Measurements from ENCODE around the gene BPGM.
A peak's percentile ranks its signal among the peaks of the same experiment; 100 is the strongest.
"Not testable (repeated sequence)": the region's sequence is repeated elsewhere in the genome, so short reads cannot be mapped to it uniquely, and the experiment has no call there.

The BPGM gene

DNA sequence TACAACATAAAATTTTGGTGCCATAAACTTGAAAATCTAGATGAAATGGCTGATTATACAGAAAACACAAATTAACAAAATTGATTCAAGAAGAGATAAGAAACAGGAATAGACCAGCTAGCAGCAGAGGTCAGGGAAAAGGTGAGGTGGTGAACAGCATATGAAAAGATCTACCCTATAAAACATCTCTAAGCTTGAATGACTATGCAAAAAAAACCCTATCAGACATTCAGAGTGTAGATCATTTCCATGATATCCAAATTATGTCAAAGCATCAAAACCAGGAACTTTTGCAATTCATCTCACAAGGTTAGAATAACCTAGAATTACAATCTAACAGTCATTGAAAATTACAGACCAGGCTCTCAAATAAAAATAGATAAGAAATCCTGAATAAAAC lies 14.6 kb upstream of the BPGM start:
- DNase-seq (ENCODE audit: low spot score), result no peak

DNA sequence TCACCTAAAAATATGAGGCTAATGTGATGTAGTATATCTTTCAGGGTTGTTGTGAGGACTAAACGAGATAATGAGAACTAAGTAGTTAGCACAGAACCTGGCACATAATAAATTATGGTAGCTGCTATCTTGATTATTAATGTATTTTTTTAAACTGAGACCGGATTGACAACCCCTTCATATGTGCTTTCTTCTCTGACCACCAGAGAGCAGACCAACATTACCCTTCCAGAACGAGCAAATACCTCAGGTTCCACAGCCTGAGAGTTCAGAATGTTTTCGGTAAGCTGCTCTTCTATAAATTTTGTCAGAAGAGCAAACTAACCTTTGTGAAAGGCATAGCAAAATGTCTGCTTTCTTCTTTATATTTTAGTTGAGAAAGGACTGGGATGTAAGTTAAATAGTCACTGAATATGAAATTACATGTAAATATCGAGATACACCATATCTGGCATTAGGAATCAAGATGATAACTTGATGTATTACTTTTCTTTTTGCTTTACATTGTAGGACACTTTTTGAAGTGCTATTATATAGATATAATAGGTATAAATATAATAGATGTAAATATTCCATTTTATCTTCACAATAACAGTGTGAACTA lies 13.6 kb upstream of the BPGM start:
- DNase-seq (ENCODE audit: low spot score), result peak; percentile 63

DNA sequence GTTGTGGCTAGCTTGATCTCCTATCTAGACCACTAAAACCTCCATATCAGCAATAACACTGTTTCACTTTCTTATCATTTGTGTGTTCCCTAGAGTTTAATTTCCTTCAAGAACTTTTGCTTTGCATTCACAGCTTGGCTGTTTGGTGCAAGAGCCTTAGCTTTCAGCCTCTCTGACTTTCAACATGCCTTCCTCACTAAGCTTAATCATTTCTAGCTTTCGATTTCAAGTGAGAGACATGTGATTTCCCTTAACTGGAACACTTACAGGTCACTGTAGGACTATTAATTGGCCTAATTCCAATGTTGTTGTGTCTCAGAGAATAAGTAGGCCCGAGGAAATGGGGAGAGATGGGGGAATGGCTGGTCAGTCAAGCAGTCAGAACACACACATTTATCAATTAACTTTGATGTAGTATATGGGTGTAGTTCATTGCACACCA lies 10.6 kb upstream of the BPGM start:
- no peak for DNase-seq (ENCODE audit: low spot score)

DNA sequence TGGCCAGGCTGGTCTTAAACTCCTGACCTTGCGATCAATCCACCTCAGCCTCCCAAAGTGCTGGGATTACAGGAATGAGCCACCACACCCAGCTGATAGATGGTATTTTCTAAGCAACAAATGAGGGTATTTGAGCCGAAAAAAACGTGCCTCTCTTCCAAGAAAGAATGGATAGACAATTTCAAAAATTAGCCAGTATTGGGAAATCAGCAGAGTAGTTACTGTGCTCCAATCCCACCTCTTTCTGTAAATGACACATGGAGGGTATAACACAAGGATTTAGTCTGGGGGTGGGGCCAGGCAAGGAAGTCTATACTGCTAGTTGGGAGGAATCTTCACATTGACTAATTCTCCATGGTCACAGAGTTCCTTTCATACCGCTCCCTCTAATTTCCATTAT lies 9.2 kb upstream of the BPGM start:
- DNase-seq (ENCODE audit: low spot score), result no peak

GRCh38 chr7:134637934-134638719 lies 8.5 kb upstream of the BPGM start:
- DNase-seq (ENCODE audit: low spot score), result no peak

- no peak for DNase-seq (ENCODE audit: low spot score)
These were observed 7.6 kb upstream of the BPGM start for GRCh38 chr7:134639061-134639460.

DNA sequence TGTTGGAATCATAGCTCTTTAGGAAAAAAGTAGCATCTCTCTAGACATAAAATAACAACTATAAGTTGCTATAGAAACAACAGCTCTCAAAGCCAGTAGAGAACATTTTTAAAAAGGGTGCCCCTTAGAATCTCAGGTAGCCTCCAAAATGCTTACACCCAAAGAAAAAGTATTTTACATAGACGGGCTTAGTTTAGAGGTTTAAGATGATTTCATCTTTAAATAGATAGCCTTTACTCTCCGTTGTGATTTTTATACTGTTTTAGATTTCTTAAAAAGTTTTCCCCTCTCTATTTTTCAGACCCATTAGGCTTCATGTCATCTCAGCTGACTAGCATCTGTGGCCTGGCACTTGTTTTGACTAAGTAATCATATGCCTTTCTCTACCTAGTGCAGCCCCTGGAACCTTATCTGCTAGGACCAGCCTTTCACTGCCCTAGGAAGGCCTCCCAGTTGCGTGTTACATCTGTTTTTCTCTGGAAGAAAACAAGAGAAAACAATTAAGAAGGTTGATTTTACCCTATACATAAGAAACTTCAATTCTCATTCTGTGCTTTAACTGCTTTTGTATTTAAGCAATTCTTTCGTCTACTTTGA lies 6.9 kb upstream of the BPGM start:
- no peak for DNase-seq (ENCODE audit: low spot score)

- no peak for DNase-seq (ENCODE audit: low spot score)
These were observed 5.6 kb upstream of the BPGM start for GRCh38 chr7:134640842-134641715.

DNA sequence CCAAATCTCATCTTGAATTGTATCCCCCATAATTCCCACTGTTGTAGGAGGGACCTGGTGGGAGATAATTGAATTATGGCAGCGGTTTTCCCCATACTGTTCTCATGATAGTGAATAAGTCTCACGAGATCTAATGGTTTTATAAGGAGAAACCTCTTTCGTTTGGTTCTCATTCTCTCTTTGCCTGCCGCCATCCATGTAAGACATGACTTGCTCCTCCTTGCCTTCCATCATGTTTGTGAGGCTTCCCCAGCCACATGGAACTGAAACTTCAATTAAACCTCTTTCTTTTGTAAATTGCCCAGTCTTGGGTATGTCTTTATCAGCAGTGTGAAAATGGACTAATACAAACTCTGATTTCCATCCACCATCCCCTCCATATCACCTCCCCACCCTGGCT lies 4.7 kb upstream of the BPGM start:
- not testable (repeated sequence) for DNase-seq (ENCODE audit: low spot score)

DNA sequence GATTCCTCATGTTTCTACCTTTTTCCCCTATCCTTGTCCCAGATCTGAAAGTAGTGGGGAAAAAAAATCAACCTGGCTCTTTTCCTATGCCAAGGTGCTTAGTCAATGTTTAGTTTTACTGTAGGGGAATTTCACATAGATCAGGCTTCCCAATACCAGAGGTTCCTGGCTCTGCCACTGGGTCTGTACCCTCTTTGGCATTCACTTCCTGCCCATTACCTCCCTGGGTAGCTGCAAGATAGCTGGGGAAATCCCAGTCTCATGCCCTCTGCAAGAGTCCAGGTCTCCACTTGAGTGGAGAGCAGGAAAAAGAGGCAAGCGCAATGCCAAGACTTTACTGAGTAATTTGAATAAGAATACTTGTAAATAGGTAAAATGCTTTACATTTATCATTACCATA lies 3.5 kb upstream of the BPGM start:
- DNase-seq (ENCODE audit: low spot score), result no peak

DNA sequence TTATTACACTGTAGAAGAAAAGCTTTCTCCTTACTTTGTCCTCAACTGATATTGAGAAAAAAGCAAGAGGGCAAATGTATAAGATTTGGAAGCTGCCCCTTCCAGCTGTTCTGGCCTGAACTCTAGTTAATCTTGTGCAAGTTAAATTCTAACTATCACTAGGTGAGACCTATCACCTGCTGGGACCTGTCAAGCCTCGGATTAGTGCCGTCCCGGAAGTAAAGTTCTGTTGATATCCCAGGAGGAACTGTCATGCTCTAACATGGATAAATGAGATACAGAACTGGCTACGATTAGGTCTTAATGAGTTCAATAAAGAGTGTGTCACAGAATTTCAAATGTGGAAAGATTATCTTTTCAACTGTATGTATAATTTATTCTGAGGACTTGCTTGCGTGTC lies 1.2 kb upstream of the BPGM start:
- no peak for DNase-seq (ENCODE audit: low spot score)

GRCh38 chr7:134645935-134646334 lies 718 bp upstream of the BPGM start:
- peak; percentile 24 for DNase-seq (ENCODE audit: low spot score)

DNA sequence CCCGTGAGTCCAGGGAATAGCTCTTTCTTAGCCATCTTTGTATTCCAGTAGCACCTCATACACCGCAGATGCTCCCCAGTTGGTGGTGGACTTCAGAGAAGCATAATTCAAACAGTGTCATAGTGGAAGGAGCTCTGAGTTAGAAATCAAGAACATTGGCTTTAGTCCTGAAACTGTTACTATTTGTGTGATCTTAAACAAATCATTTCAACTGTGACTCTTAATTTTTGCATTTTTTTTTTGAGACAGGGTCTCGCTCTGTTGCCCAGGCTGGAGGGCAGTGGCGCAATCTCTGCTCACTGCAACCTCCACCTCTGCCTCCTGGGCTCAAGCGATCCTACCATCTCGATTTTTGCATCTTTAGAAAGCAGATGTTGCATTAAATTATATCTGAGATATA lies 1.8 kb downstream of the BPGM start:
- no peak for DNase-seq (ENCODE audit: low spot score)

DNA sequence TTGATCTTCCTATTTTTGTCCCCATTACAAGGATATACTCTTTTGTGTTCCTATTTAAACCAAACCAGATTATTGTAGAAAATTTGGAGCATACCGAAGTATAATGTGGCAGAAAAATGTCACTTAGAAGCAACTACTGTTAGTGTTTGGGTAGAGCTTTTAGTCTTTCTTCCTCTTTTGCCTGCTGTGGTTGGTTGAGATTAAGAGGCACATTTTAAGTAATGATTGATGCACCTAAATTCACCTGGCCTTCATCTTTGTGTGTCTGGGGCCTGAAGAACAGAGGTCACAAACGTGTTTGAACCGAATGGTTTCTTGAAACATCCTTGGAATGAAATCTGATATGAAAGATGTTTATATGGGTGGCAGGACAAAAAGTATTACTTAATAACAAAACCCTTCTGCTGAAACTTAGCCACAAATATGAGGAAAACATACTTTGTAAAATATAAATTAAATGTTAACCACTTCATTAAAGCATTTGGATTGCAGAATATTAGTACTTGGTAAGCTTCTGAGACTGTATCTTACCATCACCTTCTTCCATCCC lies 2.6 kb downstream of the BPGM start:
- no peak for DNase-seq (ENCODE audit: low spot score)

DNA sequence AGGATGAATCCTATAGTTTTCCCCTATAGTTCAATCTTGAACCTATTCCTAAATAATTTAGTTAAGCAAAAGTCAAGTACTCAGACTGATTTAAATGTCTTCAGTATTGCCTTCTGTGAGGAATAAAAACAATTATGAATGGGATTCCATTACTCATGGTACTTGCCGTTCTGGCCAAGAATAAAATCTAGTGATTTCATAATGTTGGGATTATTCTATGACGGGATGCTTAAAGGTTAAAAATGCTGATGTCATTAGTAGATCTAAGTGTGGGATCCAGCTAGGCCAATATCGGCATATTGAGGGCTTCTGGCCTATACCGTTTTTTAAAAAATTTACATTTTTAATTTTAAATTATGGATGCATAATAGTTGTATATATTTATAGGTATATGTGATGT lies 5.3 kb downstream of the BPGM start:
- peak; percentile 7 for DNase-seq (ENCODE audit: low spot score)

- DNase-seq (ENCODE audit: low spot score), result no peak
These were observed 7.6 kb downstream of the BPGM start for GRCh38 chr7:134654104-134654775.

DNA sequence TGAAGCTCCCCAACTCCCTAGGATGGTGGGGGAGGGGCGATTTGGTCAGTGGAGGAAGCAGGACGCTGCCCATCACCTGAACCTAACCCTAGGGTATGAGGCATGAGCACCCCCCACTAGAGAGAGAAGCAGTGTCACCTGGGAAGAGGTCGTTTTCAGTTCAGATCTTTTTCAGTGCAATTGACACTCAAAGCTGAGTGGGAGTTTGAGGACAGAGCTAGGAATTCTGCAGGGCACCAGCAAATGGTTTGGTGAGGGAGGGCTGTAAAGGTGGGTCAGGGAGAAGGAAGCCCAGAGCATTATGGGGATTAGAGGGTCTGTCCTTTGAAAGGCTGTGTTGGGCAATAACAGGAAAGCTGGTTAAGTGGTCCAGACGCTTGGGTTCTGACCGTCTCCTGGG lies 10.9 kb downstream of the BPGM start:
- DNase-seq (ENCODE audit: low spot score), result no peak

DNA sequence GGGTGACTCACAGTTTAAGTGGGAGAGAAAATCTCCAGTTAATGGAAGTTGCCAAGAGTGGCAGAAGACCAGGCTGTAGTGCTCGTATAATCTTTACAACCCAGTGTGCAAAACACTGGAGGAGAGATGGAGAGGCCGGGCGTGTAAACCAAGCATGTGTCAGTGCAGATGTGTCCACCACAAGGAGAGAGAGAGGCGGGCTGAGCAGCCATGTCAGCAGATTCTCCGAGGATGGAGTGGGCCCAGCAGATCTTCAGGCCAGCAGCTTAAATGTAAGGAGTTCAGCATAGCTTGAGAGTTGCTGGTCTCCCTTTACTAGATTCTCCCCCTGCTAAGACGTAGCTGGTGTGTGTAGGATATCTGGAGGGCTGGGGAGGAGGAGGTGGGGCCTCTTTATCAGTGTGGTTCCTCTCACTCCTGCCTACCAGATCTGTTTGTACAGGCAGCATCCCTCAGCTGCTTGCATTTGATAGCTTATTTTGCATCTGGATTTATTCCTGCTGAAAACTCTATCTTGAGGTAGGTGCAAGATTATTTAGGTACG lies 13.7 kb downstream of the BPGM start:
- peak; percentile 33 for DNase-seq (ENCODE audit: low spot score)

- DNase-seq (ENCODE audit: low spot score), result peak; percentile 77
These were observed 14.3 kb downstream of the BPGM start for GRCh38 chr7:134660961-134661376.

DNA sequence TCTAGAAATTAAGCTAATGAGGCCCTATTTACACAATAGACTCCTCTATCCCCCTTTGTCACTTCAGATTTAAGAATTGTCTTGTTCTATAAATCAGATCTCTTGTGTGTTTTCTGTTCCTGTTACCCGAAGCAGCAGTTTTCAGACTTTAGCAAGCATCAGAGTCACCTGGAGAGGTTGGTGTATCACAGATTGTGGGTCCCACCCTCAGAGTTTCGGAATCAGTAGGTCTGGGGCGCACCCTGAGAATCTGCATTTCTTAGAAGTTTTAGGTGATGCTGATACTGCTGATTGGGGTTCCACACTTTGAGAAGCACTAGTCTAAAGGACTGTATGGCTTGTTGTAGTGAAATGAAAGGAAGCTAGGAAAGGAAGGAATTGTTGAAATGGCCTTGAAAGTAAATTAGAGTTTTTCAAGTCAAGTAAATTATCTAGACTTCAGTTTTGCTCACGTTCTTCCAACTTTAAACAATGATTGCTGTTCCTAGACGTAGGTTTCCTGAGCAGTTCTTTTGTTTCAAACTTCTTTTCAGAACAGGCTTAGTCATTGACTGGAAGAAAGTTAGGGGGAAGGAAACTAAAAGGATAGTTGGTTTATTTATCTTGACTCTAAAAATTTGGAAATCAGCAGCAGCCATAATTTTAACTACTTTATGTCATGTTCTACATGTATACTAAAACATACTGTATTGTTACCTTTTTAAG lies 15.7 kb downstream of the BPGM start:
- DNase-seq (ENCODE audit: low spot score), result no peak

- DNase-seq (ENCODE audit: low spot score), result no peak
These were observed 16.2 kb downstream of the BPGM start for GRCh38 chr7:134662871-134663205.
